ENCODE results near the gene RGS3. TPM values are rescaled to one million over a fixed set of nuclear protein-coding genes. Genes with fewer than 3 reads are reported as not detected.

RGS3 gene
- total and polyA plus RNA-seq, 10 of the 15 experiments (the other 5 are each of a cell fraction or from before 2014, with no cell fraction given), result 2.9 to 138 (median 28.8) TPM

- Histone ChIP-seq H3K9ac (ENCODE audit: control insufficient read depth, insufficient read depth, low read length) (no peak overlapping the region), H3K4me3 (no peak overlapping the region), H3K36me3 (ENCODE audit: control insufficient read depth in 2 of 2, insufficient read depth in 2 of 2, low read length in 1 of 2) (no peaks in the 10 kb centered on the region), H3K9me3 (replicated peaks; ENCODE audit: control insufficient read depth, insufficient read depth, low read length) (no peaks in the 10 kb centered on the region), H4K20me1 (ENCODE audit: control insufficient read depth, insufficient read depth) (no peaks in the 10 kb centered on the region), H3K27ac (ENCODE audit: control insufficient read depth, insufficient read depth) (no peak overlapping the region), H3K27me3 (replicated peaks in 1 of 2; ENCODE audit: control insufficient read depth in 2 of 2, insufficient read depth in 2 of 2, low read length in 1 of 2) (no peaks in the 10 kb centered on the region), H2AFZ (ENCODE audit: control insufficient read depth, low read depth, low read length) (no peak overlapping the region), H3K4me1 (ENCODE audit: control insufficient read depth, insufficient read depth, low read length) (no peaks in the 10 kb centered on the region), H3K79me2 (ENCODE audit: control insufficient read depth, insufficient read depth, low read length) (no peaks in the 10 kb centered on the region), H3K4me2 (ENCODE audit: control insufficient read depth, insufficient read depth) (no peak overlapping the region)
- TF ChIP-seq DPF2 (IDR thresholded peaks at IDR 0.05), result no peak
- no peak for TF ChIP-seq POLR2AphosphoS2 (IDR thresholded peaks at IDR 0.05; ENCODE audit: low read depth, low read length)
- TF ChIP-seq ZNF207 (IDR thresholded peaks at IDR 0.05; ENCODE audit: borderline replicate concordance), result no peak
- no peak for TF ChIP-seq FOXM1 (IDR thresholded peaks at IDR 0.05; ENCODE audit: low read depth, low read length)
- no peak for TF ChIP-seq MXI1 (IDR thresholded peaks at IDR 0.05; ENCODE audit: low read depth, low read length)
- no peak for TF ChIP-seq HDGF (IDR thresholded peaks at IDR 0.05)
- ChIA-PET SMC1A (ENCODE audit: uncharacterized antibody, unreplicated experiment) (interaction anchor here (0.8 to 2.5 kb wide), 9 partner anchors 15 to 162 kb away, joined by 3 to 7 read pairs (median 3); no protein-coding TSS in a partner anchor), CTCF (interaction anchor here (0.7 to 1.6 kb wide), 2 partner anchors 29 to 241 kb away, joined by 3 to 4 read pairs; no protein-coding TSS in a partner anchor), POLR2A (interaction anchor here (0.6 to 1.2 kb wide), 2 partner anchors 11 to 276 kb away, joined by 3 read pairs; no protein-coding TSS in a partner anchor), RAD21 (ENCODE audit: unreplicated experiment) (interaction anchor here (0.8 to 1.3 kb wide), 4 partner anchors 8 to 87 kb away, joined by 3 read pairs; no protein-coding TSS in a partner anchor)
- intact Hi-C loops (cut with micrococcal nuclease; ENCODE audit: unreplicated experiment), result no loop called here
- no TSS peak for BruUV-seq (replicated peaks)
- DNase-seq (ENCODE audit: low read depth, low spot score), result no peak
- FAIRE-seq, result no peak
- 32% methylated on average over 3 of the region's 3 CpGs for WGBS (ENCODE audit: insufficient coverage, insufficient replicate concordance, low lambda C conversion rate, missing lambda C conversion rate)
- in situ Hi-C loops (cut with MboI), result no loop called here
- no peak for ATAC-seq
These were observed 32.0 kb downstream of the RGS3 start for GRCh38 chr9:113495526-113495925.

- ChIA-PET POLR2A (no interaction called here), CTCF (interaction anchor here (0.9 kb wide), 1 partner anchor 157 kb away, joined by 3 read pairs; the partner anchor contains the start of gene WDR31), RAD21 (ENCODE audit: unreplicated experiment) (no interaction called here), SMC1A (ENCODE audit: uncharacterized antibody, unreplicated experiment) (no interaction called here)
- in situ Hi-C loops (cut with MboI) (no loop called here), intact Hi-C loops (cut with micrococcal nuclease; ENCODE audit: unreplicated experiment) (no loop called here)
- H3K4me2 ChIP-seq (ENCODE audit: control insufficient read depth, insufficient read depth), result no peak overlapping the region
- no peak overlapping the region for H3K9ac ChIP-seq (ENCODE audit: control insufficient read depth, insufficient read depth, low read length)
- H3K4me3 ChIP-seq, result no peak overlapping the region
- no peak overlapping the region for H3K27ac ChIP-seq (ENCODE audit: control insufficient read depth, insufficient read depth)
- H3K9me3 ChIP-seq (replicated peaks; ENCODE audit: control insufficient read depth, insufficient read depth, low read length), result no peaks in the 10 kb centered on the region
- H3K79me2 ChIP-seq (ENCODE audit: control insufficient read depth, insufficient read depth, low read length), result no peaks in the 10 kb centered on the region
- H3K4me1 ChIP-seq (ENCODE audit: control insufficient read depth, insufficient read depth, low read length), result no peaks in the 10 kb centered on the region; the same call in 1 of the 2 replicates
- no TSS peak for BruUV-seq (replicated peaks)
- no peaks in the 10 kb centered on the region for H4K20me1 ChIP-seq (ENCODE audit: control insufficient read depth, insufficient read depth)
- no peak overlapping the region for H2AFZ ChIP-seq (ENCODE audit: control insufficient read depth, low read depth, low read length)
- no peaks in the 10 kb centered on the region for H3K27me3 ChIP-seq (replicated peaks in 1 of 2; ENCODE audit: control insufficient read depth in 2 of 2, insufficient read depth in 2 of 2, low read length in 1 of 2)
- TF ChIP-seq SUPT20H (IDR thresholded peaks at IDR 0.05; ENCODE audit: borderline replicate concordance, control insufficient read depth, low read depth, low read length) (no peak), SMAD1 (IDR thresholded peaks at IDR 0.05; ENCODE audit: low read depth, partially characterized antibody) (no peak)
- WGBS (ENCODE audit: insufficient coverage, insufficient replicate concordance, low lambda C conversion rate, missing lambda C conversion rate), result 79% methylated on average over 9 of the region's 9 CpGs
- no peaks in the 10 kb centered on the region for H3K36me3 ChIP-seq (ENCODE audit: control insufficient read depth in 2 of 2, insufficient read depth in 2 of 2, low read length in 1 of 2)
- DNase-seq (ENCODE audit: low read depth, low spot score), result no peak
- FAIRE-seq, result no peak
- ATAC-seq, result no peak
These were observed 33.5 kb downstream of the RGS3 start for GRCh38 chr9:113497051-113497450.

All from GM12878 (cell line).